GM18517 (cell line): Measurements from ENCODE around the gene LCMT2.

Experiments
- ATAC-seq: cut with Tn5 transposase; IDR thresholded peaks from one replicate; pipeline ENCODE4 v1.9.1; 2021; ENCODE audit warnings: mild to moderate bottlenecking, moderate library complexity; ENCODE audit not compliant: unreplicated experiment

LCMT2 gene

DNA sequence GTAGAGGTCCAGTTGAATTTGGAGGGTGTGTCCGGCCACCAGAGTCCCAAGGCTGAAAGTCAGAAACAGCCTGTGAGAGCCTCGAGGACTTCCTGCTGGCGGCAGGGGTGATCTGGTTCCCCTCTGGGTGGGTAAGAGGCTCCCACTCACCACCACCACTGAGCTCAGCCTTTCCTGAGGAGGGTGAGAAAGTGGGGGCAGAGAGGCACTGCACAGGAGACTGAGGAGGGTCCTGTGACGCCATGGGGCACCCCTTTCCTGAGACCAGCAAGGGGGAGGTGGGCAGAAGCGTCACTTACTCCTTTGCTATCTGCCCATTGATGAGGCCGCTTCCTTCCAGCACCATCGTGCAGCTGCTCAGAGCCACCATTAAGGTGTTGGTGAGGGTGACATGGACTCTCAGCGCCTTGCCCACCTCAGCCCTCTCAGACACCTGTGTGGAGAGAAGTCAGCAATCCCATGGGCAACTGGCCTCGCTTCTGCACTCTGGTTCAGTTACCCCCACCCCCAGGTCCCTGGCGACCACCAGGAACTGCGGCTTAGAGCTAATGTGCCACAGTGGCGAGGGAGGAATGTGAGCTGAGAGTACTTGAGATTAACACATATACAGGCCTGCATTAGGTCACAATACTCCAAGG is 53.7 kb downstream of the LCMT2 start:
- no peak for ATAC-seq

DNA sequence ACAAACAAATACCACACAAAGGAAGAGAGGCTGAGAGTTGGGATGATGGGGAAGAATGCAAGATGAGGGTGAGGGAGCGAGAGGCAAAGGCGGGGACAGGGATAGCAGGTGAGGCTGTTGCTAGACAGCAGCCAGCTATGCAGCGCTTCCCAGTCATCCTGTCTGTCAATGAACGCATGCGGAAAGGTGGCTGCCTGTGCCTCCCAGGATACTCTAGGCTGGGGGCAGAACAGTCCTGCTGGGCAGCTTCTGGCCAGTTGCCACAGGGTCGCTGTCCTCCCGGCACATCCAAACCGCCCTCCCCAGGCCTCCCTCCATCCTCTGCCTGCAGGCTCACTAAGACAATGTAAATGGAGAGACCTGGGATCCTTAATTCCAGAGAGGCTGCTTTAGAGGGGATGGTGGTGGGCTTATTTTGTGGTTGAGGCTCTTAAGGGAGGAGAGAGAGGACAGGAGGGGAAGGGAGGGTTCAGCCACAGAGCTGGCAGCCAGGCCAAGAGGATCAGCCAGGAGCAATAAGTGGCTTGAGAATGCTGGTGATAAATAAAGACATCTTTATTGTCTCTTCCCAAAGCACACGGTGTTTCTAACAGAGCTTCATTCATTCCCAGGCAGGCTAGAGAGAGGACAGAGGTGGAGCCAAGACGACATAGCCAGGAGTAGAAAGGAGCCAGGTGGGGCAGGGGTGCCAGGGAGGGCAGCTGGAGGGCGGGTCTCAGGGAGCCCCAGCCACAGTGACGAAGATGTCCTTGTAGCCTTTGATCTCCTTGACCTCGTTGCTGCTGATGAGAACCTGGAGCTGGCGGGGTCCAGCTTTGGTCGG is 54.4 kb downstream of the LCMT2 start:
- ATAC-seq = no peak

DNA sequence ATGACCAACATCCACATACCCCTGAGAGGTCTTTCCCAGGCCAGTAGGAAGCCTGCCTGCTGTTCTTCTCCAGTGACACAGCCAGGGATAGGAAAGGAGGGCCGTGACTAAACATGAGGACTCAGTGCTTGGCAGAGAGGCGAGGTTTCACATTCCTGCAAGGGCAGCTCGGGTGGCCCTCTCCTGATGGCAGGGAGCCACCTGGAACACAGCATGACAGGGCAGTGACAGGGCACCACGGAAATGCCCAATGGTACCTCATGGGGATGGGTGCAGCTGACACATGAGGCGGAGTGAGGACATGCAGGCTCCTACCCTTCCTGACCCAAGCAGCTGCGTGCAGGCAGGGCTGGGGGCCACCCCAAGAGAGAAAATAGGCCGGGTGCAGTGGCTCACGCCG is 56.2 kb downstream of the LCMT2 start:
- no peak for ATAC-seq
